ENCODE results near the gene TGM1. TPM values are rescaled to one million over a fixed set of nuclear protein-coding genes. Genes with fewer than 3 reads are reported as not detected.
"Not testable (repeated sequence)": the region's sequence is repeated elsewhere in the genome, so short reads cannot be mapped to it uniquely, and the experiment has no call there.

Gene TGM1
- total RNA-seq, 2 donors from 2014 or later: 11.9 to 36.9 TPM

- DNase-seq (ENCODE audit: low spot score): no peak
- Histone ChIP-seq H3K4me3 (no peak overlapping the region), H3K27me3 (no peaks in the 10 kb centered on the region), H3K4me1 (no peaks in the 10 kb centered on the region), H3K27ac (no peak overlapping the region), H3K9me3 (no peaks in the 10 kb centered on the region), H3K36me3 (no peaks in the 10 kb centered on the region)
- no peak for TF ChIP-seq CTCF (IDR thresholded peaks at IDR 0.05)
These were observed 13.6 kb downstream of the TGM1 start for GRCh38 chr14:24249230-24250021.

- no peak for TF ChIP-seq CTCF (IDR thresholded peaks at IDR 0.05)
- Histone ChIP-seq H3K27me3 (no peaks in the 10 kb centered on the region), H3K4me1 (peaks cover 0 to 6% of the 10 kb centered on the region in 2 donors), H3K9me3 (no peaks in the 10 kb centered on the region), H3K27ac (no peak overlapping the region), H3K36me3 (no peaks in the 10 kb centered on the region), H3K4me3 (no peak overlapping the region)
- DNase-seq (ENCODE audit: low spot score): no peak
These were observed 15.6 kb downstream of the TGM1 start for GRCh38 chr14:24247422-24247821.

GRCh38 chr14:24246765-24247212 lies 16.2 kb downstream of the TGM1 start:
- H3K36me3 ChIP-seq: no peaks in the 10 kb centered on the region
- no peak for TF ChIP-seq CTCF (IDR thresholded peaks at IDR 0.05)
- no peak overlapping the region for H3K27ac ChIP-seq

GRCh38 chr14:24245350-24245749 lies 17.6 kb downstream of the TGM1 start:
- not testable (repeated sequence) for H3K27me3 ChIP-seq; DNase-seq (ENCODE audit: low spot score); H3K27ac ChIP-seq; H3K9me3 ChIP-seq; H3K4me3 ChIP-seq; H3K36me3 ChIP-seq
- peaks cover 0 to 23% of the 10 kb centered on the region in 2 donors for H3K4me1 ChIP-seq

More at GRCh38 chr14:24246765-24247212, 16.2 kb downstream of the TGM1 start:
- H3K9me3 ChIP-seq: no peaks in the 10 kb centered on the region
- peaks cover 0 to 9% of the 10 kb centered on the region in 2 donors for H3K4me1 ChIP-seq
- no peak for DNase-seq (ENCODE audit: low spot score)
- no peaks in the 10 kb centered on the region for H3K27me3 ChIP-seq
- no peak overlapping the region for H3K4me3 ChIP-seq

GRCh38 chr14:24243336-24243836 lies 19.6 kb downstream of the TGM1 start:
- H3K9me3 ChIP-seq: no peaks in the 10 kb centered on the region
- peak overlapping the region; percentile 63 for H3K4me3 ChIP-seq
- H3K4me1 ChIP-seq: peaks cover 0 to 40% of the 10 kb centered on the region in 2 donors
- H3K27me3 ChIP-seq: no peaks in the 10 kb centered on the region
- peak overlapping the region; percentile 96 to 99 for H3K27ac ChIP-seq
- no peak for TF ChIP-seq CTCF (IDR thresholded peaks at IDR 0.05)
- peaks cover 28% of the 10 kb centered on the region for H3K36me3 ChIP-seq
- DNase-seq (ENCODE audit: low spot score): peak; percentile 63

GRCh38 chr14:24241829-24242443 lies 21.0 kb downstream of the TGM1 start:
- peak overlapping the region; percentile 63 for H3K4me3 ChIP-seq
- peak; percentile 47 to 66 for TF ChIP-seq CTCF (IDR thresholded peaks at IDR 0.05)
- H3K27ac ChIP-seq: peak overlapping the region; percentile 96 to 99
- H3K27me3 ChIP-seq: no peaks in the 10 kb centered on the region
- peaks cover 43% of the 10 kb centered on the region for H3K36me3 ChIP-seq
- H3K9me3 ChIP-seq: no peaks in the 10 kb centered on the region
- peaks cover 0 to 40% of the 10 kb centered on the region in 2 donors for H3K4me1 ChIP-seq
- DNase-seq (ENCODE audit: low spot score): peak; percentile 90

All from right atrium auricular region (tissue), 2 donors.